Right forelimb (tissue), 1 donor: ENCODE data around the gene FEN1.

Experiments used
- DNase-seq: peaks from one replicate; pipeline ENCODE4 v3.0.0-alpha.2; 2018

Gene FEN1

GRCh38 chr11:61757213-61757862 is 35.4 kb upstream of the FEN1 start:
- DNase-seq: no peak

GRCh38 chr11:61760946-61761345 is 31.8 kb upstream of the FEN1 start:
- no peak for DNase-seq

DNA sequence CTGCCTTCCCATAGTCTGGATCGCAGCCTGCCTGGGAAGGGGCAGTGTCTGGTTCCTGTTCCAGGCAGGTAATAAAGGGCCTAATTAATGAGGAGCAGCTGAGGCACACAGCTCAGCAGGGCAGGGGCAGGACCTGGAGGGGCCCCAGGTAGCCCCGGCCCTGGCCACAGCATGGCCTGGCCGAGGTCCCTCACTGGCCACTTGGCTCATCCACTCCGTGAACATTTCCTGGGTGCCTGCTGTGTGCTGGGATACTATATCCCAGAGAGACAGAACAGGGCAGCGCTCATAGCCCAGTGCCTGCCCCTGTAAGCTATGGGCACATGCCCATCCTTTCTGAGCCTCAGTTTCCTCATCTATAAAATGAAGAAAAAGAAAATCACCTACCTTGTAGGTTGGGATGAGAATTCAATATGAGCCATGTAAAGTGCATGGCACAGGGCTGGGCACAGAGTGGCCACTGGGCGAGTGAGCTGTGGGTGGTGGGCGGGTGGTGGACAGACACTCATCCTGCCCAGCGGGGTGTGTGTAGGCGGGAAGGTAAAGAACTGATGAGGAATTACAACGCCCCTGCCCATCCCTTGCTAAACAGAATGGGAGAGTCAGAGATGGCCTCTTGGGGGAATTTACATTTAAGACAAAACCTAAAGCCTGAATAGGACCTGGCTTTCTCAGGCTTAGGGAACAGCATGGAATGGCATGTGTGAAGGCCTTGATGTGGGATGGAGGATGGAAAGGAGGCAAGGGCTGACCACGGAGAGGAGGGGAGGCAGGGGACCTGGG is 31.1 kb upstream of the FEN1 start:
- DNase-seq: no peak

- no peak for DNase-seq
Measured at GRCh38 chr11:61762223-61762615, 30.5 kb upstream of the FEN1 start.

DNA sequence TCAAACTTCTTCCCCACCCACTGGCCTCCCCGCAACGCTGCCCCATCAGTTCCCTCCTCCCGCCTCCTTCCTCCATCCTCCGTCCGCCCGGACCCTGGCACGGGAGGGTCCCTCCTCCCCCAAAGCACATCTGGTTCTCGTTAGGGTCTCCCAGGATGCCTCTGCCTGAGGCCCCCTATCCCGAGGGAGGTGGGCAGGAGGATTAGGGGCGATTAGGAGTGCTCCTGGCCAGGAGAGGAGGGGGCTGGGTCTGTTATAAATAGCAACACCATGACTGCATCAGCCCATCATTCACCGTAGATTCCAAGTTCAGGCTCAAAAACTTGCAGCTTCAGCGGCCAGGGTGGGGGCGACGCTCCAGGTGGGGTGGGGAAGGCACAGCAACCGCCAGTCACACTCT is 29.9 kb upstream of the FEN1 start:
- no peak for DNase-seq

DNA sequence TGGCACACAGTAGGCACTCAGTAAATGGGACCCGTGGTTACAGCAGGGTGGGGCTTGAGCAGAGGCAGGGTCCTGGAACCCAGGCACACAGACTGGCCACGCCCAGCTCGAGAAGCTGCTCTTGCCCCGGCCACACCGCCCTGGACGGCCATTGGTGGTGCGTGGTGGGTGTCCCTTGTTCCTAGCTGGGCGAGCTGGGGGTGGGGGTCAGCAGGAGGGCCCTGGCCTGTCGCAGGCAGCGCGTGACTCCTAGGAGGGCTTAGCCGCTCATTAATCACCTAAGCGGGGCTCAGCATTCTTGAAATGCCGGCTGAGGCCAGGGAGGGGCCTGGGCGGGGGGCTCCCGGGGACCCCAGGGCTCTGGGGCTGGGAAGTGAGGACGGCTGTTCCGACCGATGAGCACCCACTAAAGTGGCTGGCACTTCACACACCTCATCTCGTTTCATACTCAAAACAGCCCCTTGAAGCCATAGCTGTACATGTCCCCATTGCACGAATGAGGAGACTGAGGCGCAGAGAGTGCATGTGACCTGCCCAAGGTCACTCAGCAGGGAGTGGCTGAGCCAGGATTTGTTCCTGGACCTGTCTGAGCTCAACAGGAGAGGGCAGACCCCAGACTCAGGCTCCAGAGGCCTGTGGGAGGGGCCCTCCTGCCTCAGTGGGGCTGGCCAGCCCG is 28.6 kb upstream of the FEN1 start:
- no peak for DNase-seq

- no peak for DNase-seq
Measured at GRCh38 chr11:61764606-61765260, 28.0 kb upstream of the FEN1 start.

DNA sequence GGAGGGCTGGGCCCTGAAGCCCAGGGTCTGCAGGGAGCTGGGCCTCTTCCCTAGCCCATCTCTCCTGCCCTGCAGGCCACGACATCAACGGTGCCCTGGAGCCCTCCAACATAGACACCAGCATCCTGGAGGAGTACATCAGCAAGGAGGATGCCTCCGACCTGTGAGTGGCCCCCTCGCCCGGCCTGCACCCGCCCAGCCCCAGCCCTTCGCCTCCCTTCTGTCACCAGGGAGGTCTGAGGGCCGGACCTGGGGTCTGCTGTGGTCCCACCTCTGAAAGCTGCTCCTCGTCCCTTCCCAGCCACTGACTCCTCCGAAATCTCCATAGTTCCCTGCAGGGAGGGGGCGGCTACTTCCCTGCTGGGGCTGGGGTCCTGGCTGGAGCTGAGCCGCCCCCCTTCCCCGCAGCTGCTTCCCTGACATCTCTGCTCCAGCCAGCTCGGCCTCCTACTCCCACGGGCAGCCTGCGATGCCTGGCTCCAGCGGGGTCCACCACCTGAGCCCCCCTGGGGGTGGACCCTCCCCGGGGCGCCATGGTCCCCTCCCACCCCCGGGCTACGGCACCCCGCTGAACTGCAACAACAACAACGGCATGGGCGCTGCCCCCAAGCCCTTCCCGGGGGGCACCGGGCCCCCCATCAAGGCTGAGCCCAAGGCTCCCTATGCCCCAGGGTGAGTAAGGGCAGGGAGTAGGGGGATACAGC is 27.0 kb upstream of the FEN1 start:
- no peak for DNase-seq

GRCh38 chr11:61766353-61766841 is 26.3 kb upstream of the FEN1 start:
- no peak for DNase-seq

DNA sequence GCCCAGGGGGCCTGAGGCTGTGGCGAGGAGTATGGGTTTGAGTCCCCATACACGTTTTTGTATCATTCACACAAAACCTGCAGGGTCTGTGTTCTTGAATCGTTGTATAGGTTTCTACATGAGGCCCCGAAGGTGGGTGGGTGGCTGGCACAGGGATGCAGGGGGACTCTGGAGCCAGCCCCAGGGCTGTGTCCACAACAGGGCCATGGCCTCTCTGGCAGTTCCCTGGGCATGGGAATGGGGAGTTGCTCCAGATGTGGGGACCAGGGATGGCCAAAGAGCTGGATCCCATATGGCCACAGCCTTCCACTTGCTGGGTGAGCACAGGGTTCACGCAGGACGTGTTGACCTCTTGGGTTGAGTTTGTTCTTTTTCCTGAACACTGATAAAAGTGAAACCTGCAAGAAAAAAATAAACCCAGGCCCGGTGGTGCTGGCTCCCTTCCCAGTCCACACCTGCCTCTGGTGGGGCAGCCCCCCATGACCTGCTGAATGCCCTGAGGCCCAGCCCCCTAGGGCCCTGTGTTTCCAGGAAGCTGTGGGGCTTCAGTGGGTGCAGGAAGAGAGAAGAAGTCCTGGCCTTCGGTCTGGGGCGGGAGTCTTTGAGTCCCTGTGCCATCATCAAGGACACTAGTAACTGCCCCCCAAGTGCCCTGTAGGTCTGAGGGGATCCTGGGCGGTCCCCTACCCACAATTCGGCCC is 24.2 kb upstream of the FEN1 start:
- no peak for DNase-seq

GRCh38 chr11:61769169-61769920 is 23.4 kb upstream of the FEN1 start:
- no peak for DNase-seq

DNA sequence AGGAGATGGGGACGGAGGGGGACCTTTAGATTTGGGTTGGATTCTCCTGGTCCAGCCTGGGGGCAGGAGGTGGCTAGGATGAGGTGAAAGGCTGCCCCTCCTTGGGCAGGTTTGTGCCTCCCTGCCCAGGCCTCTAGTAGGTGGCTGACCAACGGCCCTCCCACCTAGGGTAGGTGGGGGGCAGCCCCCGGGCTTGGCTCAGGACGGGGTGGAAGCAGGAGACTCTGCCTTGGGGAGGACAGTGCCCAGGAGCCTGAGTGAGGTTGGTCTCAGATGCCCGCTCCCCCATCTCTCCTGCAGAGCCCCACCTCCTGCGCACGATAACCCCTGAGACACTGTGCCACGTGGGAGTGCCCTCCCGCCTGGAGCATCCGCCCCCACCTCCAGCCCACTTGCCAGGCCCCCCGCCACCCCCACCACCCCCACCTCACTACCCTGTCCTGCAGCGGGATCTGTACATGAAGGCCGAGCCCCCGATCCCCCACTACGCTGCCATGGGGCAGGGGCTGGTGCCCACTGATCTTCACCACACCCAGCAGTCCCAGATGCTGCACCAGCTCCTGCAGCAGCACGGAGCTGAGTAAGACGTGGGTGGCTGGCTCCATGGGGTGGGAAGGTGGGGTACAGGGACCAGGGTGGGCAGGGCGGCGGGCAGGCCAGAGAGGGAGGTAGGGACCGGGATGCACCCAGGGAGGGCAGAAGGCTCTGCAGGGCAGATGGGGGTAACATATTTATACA is 22.6 kb upstream of the FEN1 start:
- no peak for DNase-seq

DNA sequence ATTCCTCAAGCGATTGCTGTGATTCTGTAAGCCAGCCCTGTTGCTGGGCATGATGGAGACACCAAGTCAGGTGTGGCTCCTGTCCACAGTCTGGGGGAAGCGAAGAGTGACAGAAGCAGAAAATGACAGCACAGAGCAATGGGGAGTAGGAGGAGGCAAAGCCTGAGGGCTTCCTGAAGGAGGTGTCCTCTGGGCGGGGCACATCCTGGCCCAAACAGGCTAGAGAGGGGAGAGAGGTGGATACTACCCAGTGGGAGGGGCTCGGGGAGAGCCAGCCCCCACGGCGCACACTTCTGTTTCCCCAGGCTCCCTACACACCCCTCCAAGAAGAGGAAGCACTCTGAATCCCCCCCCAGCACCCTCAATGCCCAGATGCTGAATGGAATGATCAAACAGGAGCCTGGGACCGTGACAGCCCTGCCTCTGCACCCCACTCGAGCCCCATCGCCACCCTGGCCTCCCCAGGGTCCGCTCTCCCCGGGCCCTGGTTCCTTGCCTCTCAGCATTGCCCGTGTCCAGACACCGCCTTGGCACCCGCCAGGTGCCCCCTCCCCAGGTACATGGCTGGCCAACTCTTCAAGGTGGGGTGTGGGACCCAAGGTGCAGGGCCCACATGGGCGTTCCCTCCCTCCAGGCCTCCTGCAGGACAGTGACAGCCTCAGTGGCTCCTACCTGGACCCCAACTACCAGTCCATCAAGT is 21.4 kb upstream of the FEN1 start:
- DNase-seq: no peak

- no peak for DNase-seq
Measured at GRCh38 chr11:61771985-61772455, 20.7 kb upstream of the FEN1 start.

DNA sequence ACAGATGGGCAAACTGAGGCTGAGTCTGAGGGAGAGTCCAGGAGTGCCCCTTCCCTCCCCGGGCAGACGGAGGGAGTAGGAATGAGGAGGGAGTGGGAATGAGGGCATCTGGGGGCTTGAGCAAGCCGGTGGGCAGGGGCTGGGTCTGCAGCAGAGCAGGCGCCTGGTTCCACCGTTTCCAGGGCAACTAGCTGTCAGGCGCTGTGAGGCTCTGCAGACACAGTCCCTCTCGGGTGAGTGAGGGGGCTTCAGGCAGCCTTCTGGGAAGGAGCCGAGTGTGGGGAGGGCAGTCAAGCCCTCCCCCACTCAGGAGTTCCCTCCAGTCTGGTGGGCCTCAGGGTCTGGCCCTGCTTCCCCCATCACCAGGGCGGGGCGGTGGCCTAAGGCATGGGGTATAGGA is 19.4 kb upstream of the FEN1 start:
- DNase-seq: no peak

DNA sequence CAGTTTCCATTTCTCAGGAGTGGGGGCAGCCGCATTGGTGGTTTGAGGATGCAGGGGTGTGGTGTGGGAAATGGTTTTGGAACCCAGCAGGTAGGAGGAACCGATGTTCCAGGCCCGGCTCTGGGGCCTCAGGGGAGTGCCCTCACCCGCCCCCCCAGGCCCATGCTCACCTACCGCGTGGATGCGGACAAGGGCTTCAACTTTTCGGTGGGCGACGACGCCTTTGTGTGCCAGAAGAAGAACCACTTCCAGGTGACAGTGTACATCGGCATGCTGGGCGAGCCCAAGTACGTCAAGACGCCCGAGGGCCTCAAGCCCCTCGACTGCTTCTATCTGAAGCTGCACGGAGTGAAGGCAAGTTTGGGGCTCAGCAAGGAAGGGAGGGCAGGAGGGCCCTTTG is 18.9 kb upstream of the FEN1 start:
- DNase-seq: no peak

GRCh38 chr11:61774411-61774810 is 18.3 kb upstream of the FEN1 start:
- no peak for DNase-seq

GRCh38 chr11:61775106-61775505 is 17.6 kb upstream of the FEN1 start:
- no peak for DNase-seq

DNA sequence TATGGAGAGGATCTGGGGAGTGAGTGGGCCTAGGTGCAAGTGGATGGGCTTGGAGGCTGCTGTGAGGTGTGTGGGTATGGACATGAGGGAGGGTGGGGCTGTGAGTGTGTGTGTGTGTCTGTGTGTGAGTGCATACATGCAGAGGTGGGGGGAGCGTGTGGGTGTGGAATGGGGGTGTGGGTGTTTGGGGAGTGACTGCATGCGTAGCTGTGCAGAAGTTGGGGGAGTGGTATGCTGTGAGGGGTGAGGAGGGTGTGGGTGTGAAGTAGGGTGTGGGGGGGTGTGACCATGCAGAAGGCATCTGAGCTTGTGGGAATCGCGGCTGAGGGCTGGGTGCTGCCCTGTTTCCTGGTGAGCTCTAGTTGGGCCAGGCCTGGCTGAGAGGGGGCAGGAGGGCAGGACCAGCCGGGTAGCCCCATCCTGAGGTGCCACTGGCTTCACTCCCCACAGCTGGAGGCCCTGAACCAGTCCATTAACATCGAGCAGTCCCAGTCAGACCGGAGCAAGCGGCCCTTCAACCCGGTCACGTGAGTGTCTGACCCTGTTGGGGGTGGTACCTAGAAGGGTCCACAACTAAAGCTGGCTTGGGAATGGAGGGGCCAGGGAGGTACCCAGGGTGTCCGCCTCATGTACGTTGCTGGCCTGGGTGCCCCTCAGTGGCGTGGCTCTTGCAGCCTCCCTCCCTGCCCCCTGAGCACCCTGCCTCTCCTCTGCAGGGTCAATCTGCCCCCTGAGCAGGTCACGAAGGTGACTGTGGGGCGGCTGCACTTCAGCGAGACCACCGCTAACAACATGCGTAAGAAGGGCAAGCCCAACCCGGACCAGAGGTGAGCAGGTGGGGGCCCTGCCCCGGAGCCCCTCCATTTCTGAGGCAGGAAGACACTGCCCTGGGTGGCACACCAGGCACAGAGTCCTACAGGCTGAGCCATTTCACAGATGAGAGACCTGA is 16.8 kb upstream of the FEN1 start:
- no peak for DNase-seq
